ENCODE results near the gene JAK1.

GRCh38 chr1:64875101-64875500 is 91.2 kb downstream of the JAK1 start:
- no peak for TF ChIP-seq CTCF (IDR thresholded peaks at IDR 0.05 in 8 of 11, conservative IDR thresholded peaks at IDR 0.05 in 3 of 11)
- peak in 1 of 3 donors; percentile 4 for TF ChIP-seq POLR2AphosphoS5 (IDR thresholded peaks at IDR 0.05)
- TF ChIP-seq POLR2A (IDR thresholded peaks at IDR 0.05), result no peak

All from spleen (tissue), 7 donors.